CD8-positive, alpha-beta memory T cell (primary cell): ENCODE data around the gene DNAJA1. TPM values are rescaled to one million over a fixed set of nuclear protein-coding genes. Genes with fewer than 3 reads are reported as not detected.

ENCODE experiments used
- CTCF ChIA-PET: fragments of 350-600 bp; sonication (Branson Sonifier 250); formaldehyde crosslinking; loops from one replicate; lab custom pipeline; 2021; ENCODE audit warnings: antibody characterized with exemption; lab: Charles Lee
- POLR2A ChIA-PET: fragments of 350-600 bp; sonication (Branson Sonifier 250); formaldehyde crosslinking; loops from one replicate; lab custom pipeline; 2021; ENCODE audit warnings: antibody characterized with exemption; lab: Charles Lee
- DNase-seq, 5 donors: peaks; one replicate each; pipeline versions ENCODE4 v3.0.0 to v3.0.0-alpha.2; 2020 to 2022; ENCODE audit warnings: mixed read lengths in 1 of 5
- H3K27ac ChIP-seq: one replicate; pipeline ENCODE4 v1.7.0; 2013; ENCODE audit warnings: low read depth, mild to moderate bottlenecking, low read length, moderate library complexity
- H3K27me3 ChIP-seq: 2 replicates; pipeline ENCODE4 v1.7.0; 2013; ENCODE audit warnings: low read length, mild to moderate bottlenecking; ENCODE audit not compliant: insufficient read depth, poor library complexity, severe bottlenecking
- H3K36me3 ChIP-seq: 2 replicates; pipeline ENCODE4 v1.7.0; 2013; ENCODE audit warnings: mild to moderate bottlenecking, low read length, moderate library complexity; ENCODE audit not compliant: insufficient read depth
- H3K4me1 ChIP-seq: 2 replicates; pipeline ENCODE4 v1.7.0; 2013; ENCODE audit warnings: mild to moderate bottlenecking, low read length, moderate library complexity; ENCODE audit not compliant: insufficient read depth
- H3K4me3 ChIP-seq: 2 replicates; pipeline ENCODE4 v1.7.0; 2013; ENCODE audit warnings: mild to moderate bottlenecking, low read length
- H3K9me3 ChIP-seq: 2 replicates; pipeline ENCODE4 v1.7.0; 2013; ENCODE audit warnings: mild to moderate bottlenecking, low read length
- H3K27ac Mint-ChIP-seq, 8 donors: one replicate each; pipeline ENCODE4 v1.8.0; 2020 to 2021; ENCODE audit warnings: mixed read lengths in 8 of 8, mild to moderate bottlenecking in 6 of 8, inconsistent platforms in 3 of 8, moderate library complexity in 3 of 8
- H3K27me3 Mint-ChIP-seq, 2 donors: one replicate each; pipeline ENCODE4 v1.8.0; 2020 to 2021; ENCODE audit warnings: mixed read lengths in 2 of 2, mild to moderate bottlenecking in 1 of 2, moderate library complexity in 1 of 2
- H3K36me3 Mint-ChIP-seq, 3 donors: one replicate each; pipeline ENCODE4 v1.8.0; 2020 to 2021; ENCODE audit warnings: mixed read lengths in 3 of 3, inconsistent platforms in 1 of 3, mild to moderate bottlenecking in 1 of 3
- H3K4me1 Mint-ChIP-seq, 3 donors: one replicate each; pipeline ENCODE4 v1.8.0; 2020 to 2021; ENCODE audit warnings: mixed read lengths in 3 of 3, inconsistent platforms in 1 of 3, mild to moderate bottlenecking in 1 of 3
- H3K4me3 Mint-ChIP-seq, 7 donors: one replicate each; pipeline ENCODE4 v1.8.0; 2020 to 2021; ENCODE audit warnings: mixed read lengths in 7 of 7, mild to moderate bottlenecking in 6 of 7, moderate library complexity in 4 of 7, inconsistent platforms in 2 of 7
- H3K9me3 Mint-ChIP-seq, 5 donors: one replicate each; pipeline ENCODE4 v1.8.0; 2020 to 2022; ENCODE audit warnings: mixed read lengths in 5 of 5, mild to moderate bottlenecking in 3 of 5, moderate library complexity in 2 of 5, inconsistent platforms in 1 of 5
- polyA plus RNA-seq: library from polyadenylated mRNA; unstranded; fragments of 300-500 nt; fragmentation: Illumina TruSeq; gene quantifications from one replicate; pipeline ENCODE4 v1.2.3, GENCODE V29; 2021
- total RNA-seq, 2 experiments: library from RNA; stranded (reverse); gene quantifications; one replicate each; pipeline ENCODE4 v1.2.3, GENCODE V29; 2021

DNAJA1 gene
- total and polyA plus RNA-seq, 3 experiments from 2014 or later, result 106 to 332 (median 318) TPM

DNA sequence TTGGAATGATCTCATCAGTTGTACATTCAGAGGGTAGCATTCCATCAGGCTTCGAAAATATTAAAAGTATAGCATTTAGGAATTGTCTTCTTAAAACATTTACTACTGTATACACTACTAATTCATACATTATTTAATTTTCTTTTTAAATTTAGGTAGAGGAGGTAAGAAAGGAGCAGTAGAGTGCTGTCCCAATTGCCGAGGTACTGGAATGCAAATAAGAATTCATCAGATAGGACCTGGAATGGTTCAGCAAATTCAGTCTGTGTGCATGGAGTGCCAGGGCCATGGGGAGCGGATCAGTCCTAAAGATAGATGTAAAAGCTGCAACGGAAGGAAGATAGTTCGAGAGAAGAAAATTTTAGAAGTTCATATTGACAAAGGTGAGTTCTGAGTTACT lies 5.2 kb downstream of the DNAJA1 start:
- DNase-seq, result no peak
- peak overlapping the region in 2 of 8 donors; percentile 77 to 98 for H3K27ac Mint-ChIP-seq
- Histone ChIP-seq H3K36me3 (peaks cover 62% of the 10 kb centered on the region), H3K27me3 (no peaks in the 10 kb centered on the region), H3K9me3 (no peaks in the 10 kb centered on the region), H3K27ac (no peak overlapping the region), H3K4me1 (peaks cover 37% of the 10 kb centered on the region), H3K4me3 (no peak overlapping the region)
- peaks cover 0 to 5% of the 10 kb centered on the region in 2 donors for H3K27me3 Mint-ChIP-seq
- H3K4me3 Mint-ChIP-seq, result peak overlapping the region in 1 of 7 donors; percentile 13
- no peaks in the 10 kb centered on the region for H3K9me3 Mint-ChIP-seq
- ChIA-PET POLR2A (interaction anchor here (1.2 kb wide), 1 partner anchor 12 kb away, joined by 4 read pairs; no protein-coding TSS in a partner anchor), CTCF (no interaction called here)
- H3K4me1 Mint-ChIP-seq, result peaks cover 55 to 83% (median 81%) of the 10 kb centered on the region in 3 donors
- peaks cover 13 to 88% (median 30%) of the 10 kb centered on the region in 3 donors for H3K36me3 Mint-ChIP-seq

DNA sequence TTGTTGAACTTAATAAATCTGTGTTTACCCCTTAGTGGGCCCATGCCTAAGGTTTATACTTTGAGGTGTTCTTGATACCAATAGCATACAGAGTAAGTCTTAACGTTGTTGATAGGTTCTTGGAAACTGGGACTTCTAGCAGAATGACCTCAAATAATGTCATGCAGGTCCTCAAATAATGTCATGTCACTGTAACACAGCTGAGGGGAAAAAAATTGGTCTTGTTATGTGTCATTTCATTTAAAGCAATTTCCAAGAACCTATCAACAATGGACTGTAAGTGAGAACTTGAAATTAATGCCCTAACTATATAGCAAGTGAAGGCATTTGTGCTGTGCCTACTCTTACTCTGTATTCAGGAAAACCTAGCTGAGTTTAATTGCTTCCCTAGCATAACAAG lies 7.2 kb downstream of the DNAJA1 start:
- Mint-ChIP-seq H3K27me3 (no peaks in the 10 kb centered on the region), H3K4me3 (no peak overlapping the region), H3K36me3 (peaks cover 19 to 90% (median 37%) of the 10 kb centered on the region in 3 donors), H3K9me3 (no peaks in the 10 kb centered on the region), H3K27ac (peak overlapping the region in 6 of 8 donors; percentile 10 to 47 (median 30)), H3K4me1 (peaks cover 44 to 74% (median 71%) of the 10 kb centered on the region in 3 donors)
- no peaks in the 10 kb centered on the region for H3K9me3 ChIP-seq
- no peak for DNase-seq
- no peaks in the 10 kb centered on the region for H3K27me3 ChIP-seq
- H3K27ac ChIP-seq, result no peak overlapping the region
- H3K4me1 ChIP-seq, result peaks cover 23% of the 10 kb centered on the region
- CTCF ChIA-PET, result no interaction called here
- POLR2A ChIA-PET, result no interaction called here
- H3K4me3 ChIP-seq, result no peak overlapping the region
- H3K36me3 ChIP-seq, result peaks cover 70% of the 10 kb centered on the region

DNA sequence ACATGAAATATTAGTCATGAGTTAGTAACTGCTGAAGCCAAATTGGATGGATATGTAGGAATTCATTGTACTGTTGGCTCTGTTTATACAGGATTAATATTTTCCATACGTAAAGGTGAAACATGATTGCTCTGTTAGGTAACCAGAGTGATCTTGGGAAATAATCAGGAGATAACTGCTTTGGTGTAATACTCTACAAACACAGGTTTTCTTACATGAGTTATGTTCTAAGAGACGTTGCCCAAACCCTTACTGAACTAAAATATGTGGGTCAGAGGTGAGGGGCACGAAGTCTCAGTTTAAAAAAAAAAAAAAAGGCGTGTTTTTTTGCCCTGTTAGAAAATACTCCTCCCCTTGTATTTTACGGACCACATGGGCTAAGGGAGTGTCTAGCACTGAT lies 7.8 kb downstream of the DNAJA1 start:
- CTCF ChIA-PET, result no interaction called here

DNA sequence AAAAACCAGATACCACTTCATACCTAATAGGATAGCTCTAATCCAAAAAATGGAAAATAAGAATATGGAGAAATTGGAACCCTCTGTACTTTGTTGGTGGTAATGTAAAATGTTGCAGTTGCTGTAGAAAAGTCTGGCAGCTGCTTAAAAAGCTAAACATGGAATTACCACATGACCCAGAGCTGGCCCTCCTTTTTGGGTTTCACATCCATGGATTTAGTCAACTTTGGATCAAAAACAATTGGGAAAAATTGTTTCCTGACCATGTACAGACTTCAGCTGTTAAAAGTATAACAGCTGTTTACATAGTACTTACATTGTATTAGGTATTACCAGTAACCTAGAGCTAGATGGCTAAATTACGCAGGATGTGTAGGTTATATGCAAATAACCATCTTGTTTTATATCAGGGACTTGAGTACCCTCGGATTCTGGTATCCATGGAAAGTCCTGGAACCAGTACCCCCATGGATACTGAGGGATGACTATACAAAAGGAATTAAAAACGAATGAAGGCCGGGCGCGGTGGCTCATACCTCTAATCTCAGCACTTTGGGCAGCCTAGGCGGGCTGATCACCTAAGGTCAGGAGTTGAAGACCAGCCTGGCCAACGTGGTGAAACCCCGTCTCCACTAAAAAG lies 15.8 kb downstream of the DNAJA1 start:
- Histone ChIP-seq H3K4me3 (no peak overlapping the region), H3K4me1 (peaks cover 5% of the 10 kb centered on the region), H3K9me3 (no peaks in the 10 kb centered on the region), H3K27ac (no peak overlapping the region), H3K36me3 (peaks cover 26% of the 10 kb centered on the region), H3K27me3 (no peaks in the 10 kb centered on the region)
- H3K4me3 Mint-ChIP-seq, result no peak overlapping the region
- H3K9me3 Mint-ChIP-seq, result no peaks in the 10 kb centered on the region
- H3K27ac Mint-ChIP-seq, result peak overlapping the region in 1 of 8 donors; percentile 70
- peaks cover 15 to 33% (median 23%) of the 10 kb centered on the region in 3 donors for H3K4me1 Mint-ChIP-seq
- no peak for DNase-seq
- CTCF ChIA-PET, result no interaction called here
- POLR2A ChIA-PET, result interaction anchor here (1.6 kb wide), 1 partner anchor 16 kb away, joined by 5 read pairs; the partner anchor contains the start of gene DNAJA1
- peaks cover 11 to 50% (median 13%) of the 10 kb centered on the region in 3 donors for H3K36me3 Mint-ChIP-seq
- peaks cover 0 to 2% of the 10 kb centered on the region in 2 donors for H3K27me3 Mint-ChIP-seq

More for the DNA sequence above, 7.8 kb downstream of the DNAJA1 start:
- Histone ChIP-seq H3K36me3 (peaks cover 73% of the 10 kb centered on the region), H3K4me1 (peaks cover 18% of the 10 kb centered on the region), H3K4me3 (no peak overlapping the region), H3K27me3 (no peaks in the 10 kb centered on the region), H3K9me3 (no peaks in the 10 kb centered on the region), H3K27ac (no peak overlapping the region)
- H3K4me1 Mint-ChIP-seq, result peaks cover 44 to 68% (median 65%) of the 10 kb centered on the region in 3 donors
- H3K27ac Mint-ChIP-seq, result peak overlapping the region in 6 of 8 donors; percentile 0 to 47 (median 26)
- POLR2A ChIA-PET, result no interaction called here
- H3K27me3 Mint-ChIP-seq, result no peaks in the 10 kb centered on the region
- peak overlapping the region in 2 of 7 donors; percentile 29 to 41 for H3K4me3 Mint-ChIP-seq
- H3K36me3 Mint-ChIP-seq, result peaks cover 19 to 91% (median 37%) of the 10 kb centered on the region in 3 donors
- no peak for DNase-seq
- no peaks in the 10 kb centered on the region for H3K9me3 Mint-ChIP-seq

DNA sequence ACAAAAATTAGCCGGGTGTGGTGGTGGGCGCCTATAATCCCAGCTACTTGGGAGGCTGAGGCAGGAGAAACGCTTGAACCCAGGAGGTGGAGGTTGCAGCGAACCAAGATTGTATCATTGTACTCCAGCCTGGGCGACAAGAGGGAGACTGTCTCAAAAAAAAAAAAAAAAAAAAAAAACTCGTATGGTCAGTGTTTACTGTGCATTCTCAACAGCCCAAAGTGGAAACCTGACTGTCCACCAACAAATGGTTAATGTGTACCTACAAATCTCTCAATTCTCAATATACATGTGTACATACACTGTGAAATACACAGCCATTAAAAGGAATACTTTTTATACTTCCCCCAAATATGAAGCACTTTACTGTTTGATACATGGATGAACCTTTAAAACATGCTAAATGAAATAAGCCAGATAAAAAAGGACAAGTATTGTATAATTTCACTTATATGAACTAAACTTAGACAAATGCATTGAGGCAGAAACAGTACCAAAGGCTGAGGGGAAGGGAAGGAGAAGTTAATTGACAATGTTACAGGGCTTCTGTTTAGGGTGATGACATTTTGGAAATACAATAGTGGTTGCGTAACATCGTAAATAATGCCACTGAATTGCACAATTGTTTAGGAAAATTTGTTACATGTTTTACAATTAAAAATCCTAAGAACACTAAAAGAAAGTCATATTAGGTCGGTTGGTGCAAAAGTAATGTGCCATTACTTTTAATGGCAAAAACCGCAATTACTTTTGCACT lies 16.5 kb downstream of the DNAJA1 start:
- peaks cover 5% of the 10 kb centered on the region for H3K4me1 ChIP-seq
- DNase-seq, result no peak
- Mint-ChIP-seq H3K4me3 (no peak overlapping the region), H3K4me1 (peaks cover 13 to 27% (median 19%) of the 10 kb centered on the region in 3 donors), H3K27me3 (peaks cover 0 to 2% of the 10 kb centered on the region in 2 donors), H3K36me3 (peaks cover 8 to 48% (median 12%) of the 10 kb centered on the region in 3 donors), H3K9me3 (no peaks in the 10 kb centered on the region), H3K27ac (peak overlapping the region in 2 of 8 donors; percentile 76 to 84)
- CTCF ChIA-PET, result no interaction called here
- no peak overlapping the region for H3K27ac ChIP-seq
- peaks cover 19% of the 10 kb centered on the region for H3K36me3 ChIP-seq
- no peaks in the 10 kb centered on the region for H3K27me3 ChIP-seq
- POLR2A ChIA-PET, result interaction anchor here (1.0 kb wide), 1 partner anchor 12 kb away, joined by 4 read pairs; no protein-coding TSS in a partner anchor
- H3K9me3 ChIP-seq, result no peaks in the 10 kb centered on the region
- H3K4me3 ChIP-seq, result no peak overlapping the region

DNA sequence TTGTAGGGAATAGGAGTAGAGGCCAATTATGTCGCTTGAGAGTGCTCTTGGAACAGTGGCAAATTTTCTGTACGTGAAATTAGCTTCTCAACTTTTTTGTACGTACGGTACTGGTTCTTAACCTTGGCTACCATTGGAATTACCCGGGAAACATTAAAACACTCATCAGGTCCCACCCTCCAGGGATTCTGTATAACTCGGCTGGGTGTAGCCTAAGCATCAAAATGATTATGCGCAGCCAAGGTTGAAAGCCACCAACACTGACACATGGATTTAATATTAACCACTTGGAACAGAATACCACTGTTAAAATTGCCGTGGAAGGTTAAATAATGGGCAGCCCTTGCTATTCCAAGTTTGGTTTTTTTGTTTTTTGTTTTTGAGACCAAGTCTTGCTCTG lies 17.4 kb downstream of the DNAJA1 start:
- CTCF ChIA-PET, result interaction anchor here (1.4 kb wide), 1 partner anchor 14 kb away, joined by 4 read pairs; no protein-coding TSS in a partner anchor
- Histone ChIP-seq H3K27ac (no peak overlapping the region), H3K4me3 (no peak overlapping the region)

DNA sequence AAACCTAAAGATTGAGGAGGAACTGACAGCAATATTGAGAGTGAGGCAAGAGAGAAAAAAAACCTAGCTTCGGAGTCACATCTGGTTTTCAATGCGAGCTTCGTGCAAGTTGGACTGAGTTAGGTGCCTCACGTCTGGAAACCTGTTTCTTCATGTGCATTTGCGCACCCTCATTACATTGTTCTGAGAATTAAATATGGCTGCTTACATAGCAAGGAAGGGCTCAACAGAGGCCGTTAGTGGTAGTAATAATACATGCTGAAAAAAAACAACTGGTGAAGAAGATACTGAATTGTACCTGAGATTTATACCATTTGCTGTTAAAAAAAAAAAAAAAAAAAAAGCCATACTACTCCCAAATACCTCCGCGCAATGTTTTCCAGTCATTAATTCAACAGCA lies 18.6 kb downstream of the DNAJA1 start:
- no peaks in the 10 kb centered on the region for H3K27me3 ChIP-seq
- peaks cover 0 to 2% of the 10 kb centered on the region in 2 donors for H3K27me3 Mint-ChIP-seq
- DNase-seq, result no peak
- H3K4me3 Mint-ChIP-seq, result peak overlapping the region; percentile 78 to 84 (median 81)
- H3K4me3 ChIP-seq, result peak overlapping the region; percentile 16
- POLR2A ChIA-PET, result interaction anchor here (0.7 to 0.9 kb wide), 2 partner anchors 17 to 18 kb away, joined by 3 read pairs; no protein-coding TSS in a partner anchor
- H3K9me3 Mint-ChIP-seq, result no peaks in the 10 kb centered on the region
- peaks cover 7% of the 10 kb centered on the region for H3K36me3 ChIP-seq
- CTCF ChIA-PET, result interaction anchor here (0.7 to 1.4 kb wide), 2 partner anchors 16 to 25 kb away, joined by 4 read pairs; no protein-coding TSS in a partner anchor
- peaks cover 5 to 48% (median 14%) of the 10 kb centered on the region in 3 donors for H3K36me3 Mint-ChIP-seq
- peaks cover 5% of the 10 kb centered on the region for H3K4me1 ChIP-seq
- no peaks in the 10 kb centered on the region for H3K9me3 ChIP-seq
- peaks cover 13 to 25% (median 13%) of the 10 kb centered on the region in 3 donors for H3K4me1 Mint-ChIP-seq
- H3K27ac Mint-ChIP-seq, result peak overlapping the region in 5 of 8 donors; percentile 53 to 79 (median 68)
- H3K27ac ChIP-seq, result no peak overlapping the region

More for the DNA sequence above, 17.4 kb downstream of the DNAJA1 start:
- no peak for DNase-seq
- H3K4me1 ChIP-seq, result peaks cover 5% of the 10 kb centered on the region
- H3K9me3 ChIP-seq, result no peaks in the 10 kb centered on the region
- H3K27ac Mint-ChIP-seq, result peak overlapping the region in 1 of 8 donors; percentile 76
- no peaks in the 10 kb centered on the region for H3K27me3 ChIP-seq
- peaks cover 13 to 25% (median 17%) of the 10 kb centered on the region in 3 donors for H3K4me1 Mint-ChIP-seq
- POLR2A ChIA-PET, result interaction anchor here (1.0 kb wide), 1 partner anchor 13 kb away, joined by 4 read pairs; no protein-coding TSS in a partner anchor
- no peaks in the 10 kb centered on the region for H3K9me3 Mint-ChIP-seq
- H3K4me3 Mint-ChIP-seq, result no peak overlapping the region
- peaks cover 12% of the 10 kb centered on the region for H3K36me3 ChIP-seq
- H3K27me3 Mint-ChIP-seq, result peaks cover 0 to 2% of the 10 kb centered on the region in 2 donors
- H3K36me3 Mint-ChIP-seq, result peaks cover 5 to 48% (median 14%) of the 10 kb centered on the region in 3 donors
